HG02981 (cell line): ENCODE results near the gene KAT8.

Experiments used
- ATAC-seq: cut with Tn5 transposase; IDR thresholded peaks from one replicate; pipeline ENCODE4 v1.9.1; 2021; ENCODE audit warnings: mild to moderate bottlenecking, moderate library complexity; ENCODE audit not compliant: unreplicated experiment

KAT8 gene

GRCh38 chr16:31117384-31118222 lies at the start of gene KAT8:
Gene KAT8, plus strand, starts transcription at chr16:31117664. Its CDS starts 18 bp downstream, at chr16:31117682.
- ATAC-seq = peak; percentile 85

GRCh38 chr16:31071861-31072260 lies 45.6 kb upstream of the KAT8 start:
- no peak for ATAC-seq

GRCh38 chr16:31072540-31073141 lies 44.8 kb upstream of the KAT8 start:
- ATAC-seq = no peak

- peak; percentile 46 for ATAC-seq
Observed at GRCh38 chr16:31073142-31073969, 44.1 kb upstream of the KAT8 start.

GRCh38 chr16:31073970-31074813 lies 43.3 kb upstream of the KAT8 start, which contains the start of the genes ZNF646 and ZNF668:
Gene ZNF646, plus strand, starts transcription at chr16:31074422. Its CDS starts 1,903 bp downstream, at chr16:31076325.
Gene ZNF668, minus strand, starts transcription at chr16:31074240. Its CDS starts 9,781 bp downstream, at chr16:31064459.
- ATAC-seq = peak; percentile 64

- no peak for ATAC-seq
Observed at GRCh38 chr16:31074814-31075183, 42.7 kb upstream of the KAT8 start.

GRCh38 chr16:31076319-31076718 lies 41.1 kb upstream of the KAT8 start:
- no peak for ATAC-seq

GRCh38 chr16:31077024-31077423 lies 40.4 kb upstream of the KAT8 start:
- ATAC-seq = no peak

GRCh38 chr16:31077592-31078396 lies 39.7 kb upstream of the KAT8 start:
- ATAC-seq = no peak

GRCh38 chr16:31078597-31079341 lies 38.7 kb upstream of the KAT8 start:
- no peak for ATAC-seq

GRCh38 chr16:31079342-31079944 lies 38.0 kb upstream of the KAT8 start:
- ATAC-seq = no peak

GRCh38 chr16:31080035-31080629 lies 37.3 kb upstream of the KAT8 start:
- no peak for ATAC-seq

GRCh38 chr16:31080756-31081419 lies 36.6 kb upstream of the KAT8 start:
- no peak for ATAC-seq

- no peak for ATAC-seq
Observed at GRCh38 chr16:31081428-31082351, 35.8 kb upstream of the KAT8 start.

GRCh38 chr16:31082368-31083045 lies 35.0 kb upstream of the KAT8 start:
- ATAC-seq = no peak

GRCh38 chr16:31083081-31083480 lies 34.4 kb upstream of the KAT8 start:
- ATAC-seq = no peak
